ENCODE results near the gene COX15.
A peak's percentile ranks its signal among the peaks of the same experiment; 100 is the strongest.

The COX15 gene

DNA sequence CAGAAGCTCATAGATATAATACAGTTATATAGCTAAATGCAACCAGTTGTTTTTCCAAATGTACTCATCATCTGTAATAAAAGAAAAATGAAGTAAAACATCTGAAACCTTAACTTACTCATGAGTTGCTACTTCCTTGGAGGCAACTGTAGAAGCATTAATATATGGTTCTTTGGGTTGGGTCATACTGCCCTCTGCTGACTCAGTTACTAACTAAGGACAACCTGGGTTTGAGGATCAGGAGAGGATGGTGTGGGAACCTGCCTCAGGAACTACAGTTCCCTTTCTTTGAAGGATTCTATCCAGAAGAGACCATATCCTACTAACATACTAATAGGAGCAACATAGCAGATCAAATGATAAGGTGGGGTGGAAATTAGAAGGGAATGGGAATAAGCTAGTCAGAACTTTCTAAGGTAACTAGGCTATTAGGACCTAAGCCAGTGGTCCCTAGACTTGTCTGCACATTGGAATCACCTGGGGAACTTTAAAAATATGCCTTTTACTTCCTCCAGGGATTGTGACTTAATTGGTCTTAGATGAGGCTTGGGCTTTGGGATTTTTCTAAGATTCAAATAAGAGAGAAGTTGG, 20.7 kb downstream of the COX15 start:
- Mint-ChIP-seq H3K4me3 (no peak overlapping the region), H3K36me3 (ENCODE audit: low read depth) (peaks cover 50% of the 10 kb centered on the region), H3K27ac (no peak overlapping the region), H3K27me3 (no peaks in the 10 kb centered on the region), H3K4me1 (ENCODE audit: low read depth) (peaks cover 12% of the 10 kb centered on the region), H3K9me3 (no peaks in the 10 kb centered on the region)

DNA sequence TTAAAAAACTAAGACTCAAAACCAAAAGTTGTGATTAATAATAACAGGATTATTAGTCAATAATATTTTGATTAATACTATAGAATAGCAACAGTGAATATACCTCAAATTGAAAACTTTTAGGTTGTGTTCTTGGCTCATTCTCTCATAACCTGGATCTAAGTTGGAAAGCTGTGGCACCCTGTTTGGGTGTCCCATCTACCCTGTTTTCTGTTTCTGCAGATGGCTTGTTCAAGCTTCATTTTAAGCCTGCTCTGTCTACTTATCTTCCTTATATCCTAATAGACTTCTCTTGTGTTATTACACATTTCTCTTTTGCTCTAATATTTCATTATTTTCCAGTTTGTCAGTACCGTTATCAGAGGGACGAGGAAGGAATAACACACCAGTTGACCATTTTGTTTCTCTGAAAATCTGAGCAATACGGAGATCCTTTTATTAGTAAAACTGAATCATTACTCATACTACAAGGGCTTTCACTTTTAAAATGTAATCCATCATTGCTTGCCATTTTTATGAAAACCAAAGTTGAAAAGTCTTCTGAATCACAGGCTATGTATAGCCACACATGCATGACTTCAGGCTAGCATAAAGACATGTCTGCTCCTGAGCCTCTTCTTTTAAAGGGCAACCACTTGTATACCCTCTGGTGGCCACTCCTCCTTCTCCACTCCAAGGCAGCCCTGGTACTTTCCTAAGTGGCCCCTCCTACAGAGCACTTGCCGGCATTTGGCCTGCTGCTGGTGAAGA, 22.3 kb downstream of the COX15 start:
- Mint-ChIP-seq H3K4me1 (ENCODE audit: low read depth) (peaks cover 12% of the 10 kb centered on the region), H3K27ac (peak overlapping the region; percentile 79), H3K36me3 (ENCODE audit: low read depth) (peaks cover 51% of the 10 kb centered on the region), H3K9me3 (no peaks in the 10 kb centered on the region), H3K27me3 (no peaks in the 10 kb centered on the region), H3K4me3 (no peak overlapping the region)

DNA sequence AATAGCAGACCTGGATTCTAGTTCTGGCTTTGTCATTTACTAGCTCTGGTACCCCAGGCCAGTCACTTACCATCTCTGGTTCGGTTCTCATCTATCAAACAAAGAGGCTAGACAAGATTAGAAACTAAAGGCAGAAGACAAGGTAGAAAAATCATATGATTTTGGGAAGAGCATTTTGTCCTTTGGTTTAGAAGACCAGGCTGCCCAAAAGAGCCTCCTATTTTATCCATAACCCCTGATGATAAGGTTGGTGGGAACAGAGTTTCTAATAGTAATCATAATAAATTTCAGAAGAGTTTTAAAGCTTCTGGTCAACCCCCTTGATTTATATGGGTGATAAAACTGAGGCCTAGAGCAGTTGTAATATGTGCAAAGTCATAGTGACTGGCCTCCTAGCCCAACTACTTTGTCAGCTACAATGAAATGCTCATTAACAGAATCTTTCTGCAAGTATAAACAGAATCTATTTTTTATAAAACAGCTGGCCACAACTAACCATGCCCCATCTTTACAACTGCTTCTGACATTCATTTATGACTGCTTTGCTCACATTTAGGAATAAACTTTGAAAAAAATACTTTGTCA, 23.4 kb downstream of the COX15 start:
- Mint-ChIP-seq H3K9me3 (no peaks in the 10 kb centered on the region), H3K27ac (no peak overlapping the region), H3K4me3 (no peak overlapping the region), H3K36me3 (ENCODE audit: low read depth) (peaks cover 52% of the 10 kb centered on the region), H3K4me1 (ENCODE audit: low read depth) (peaks cover 12% of the 10 kb centered on the region), H3K27me3 (no peaks in the 10 kb centered on the region)

DNA sequence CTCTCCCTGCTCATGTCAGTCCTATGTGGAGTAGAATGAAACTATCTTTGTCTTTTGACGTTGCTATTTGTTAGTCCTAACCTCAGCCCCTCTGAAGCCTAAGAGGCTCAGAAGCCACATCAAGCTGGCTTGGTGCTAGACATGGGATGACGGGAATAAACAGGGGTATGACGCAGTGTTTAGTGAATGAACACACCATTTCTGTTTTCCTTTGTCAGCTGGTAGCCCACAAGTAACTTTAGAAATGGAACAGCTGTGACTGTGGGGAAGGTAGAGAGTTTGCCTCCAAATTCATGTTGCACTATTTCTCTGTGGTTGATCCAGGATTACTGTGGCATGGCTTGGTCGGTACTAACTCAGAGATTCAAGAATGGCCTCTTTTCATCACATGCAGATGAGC, 31.3 kb downstream of the COX15 start:
- Mint-ChIP-seq H3K36me3 (ENCODE audit: low read depth) (peaks cover 69% of the 10 kb centered on the region), H3K27me3 (no peaks in the 10 kb centered on the region)

DNA sequence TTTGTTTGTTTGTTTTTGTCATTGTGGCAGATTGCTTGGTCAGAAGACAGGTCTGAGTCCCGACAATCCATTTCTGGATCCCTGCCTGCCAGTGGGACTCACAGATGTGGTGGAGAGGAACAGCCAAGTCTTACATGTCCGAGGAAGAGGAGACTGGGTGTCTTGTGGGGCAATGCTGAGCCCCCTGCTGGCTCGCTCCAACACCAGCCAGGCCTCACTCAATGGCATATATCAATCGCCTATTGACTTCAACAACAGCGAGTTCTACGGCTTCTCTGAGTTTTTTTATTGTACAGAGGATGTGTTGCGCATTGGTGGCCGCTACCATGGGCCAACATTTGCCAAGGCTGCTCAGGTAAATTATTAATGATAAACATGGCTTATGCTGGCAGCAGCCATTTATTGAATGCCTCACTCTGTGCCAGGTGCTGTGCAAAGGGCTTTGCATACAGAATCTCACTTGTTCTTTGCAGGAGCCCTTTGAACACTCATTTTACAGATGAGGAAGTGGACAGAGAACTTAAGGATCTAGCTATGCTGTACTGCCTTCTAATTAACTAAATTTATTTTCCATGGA, 33.3 kb downstream of the COX15 start:
- peaks cover 57% of the 10 kb centered on the region for H3K36me3 Mint-ChIP-seq (ENCODE audit: low read depth)
- no peaks in the 10 kb centered on the region for H3K4me1 Mint-ChIP-seq (ENCODE audit: low read depth)
- H3K4me3 Mint-ChIP-seq, result no peak overlapping the region
- peak overlapping the region; percentile 4 for H3K27ac Mint-ChIP-seq
- no peaks in the 10 kb centered on the region for H3K27me3 Mint-ChIP-seq
- H3K9me3 Mint-ChIP-seq, result no peaks in the 10 kb centered on the region

More for the DNA sequence above, 31.3 kb downstream of the COX15 start:
- Mint-ChIP-seq H3K9me3 (no peaks in the 10 kb centered on the region), H3K4me3 (no peak overlapping the region), H3K4me1 (ENCODE audit: low read depth) (no peaks in the 10 kb centered on the region), H3K27ac (no peak overlapping the region)

DNA sequence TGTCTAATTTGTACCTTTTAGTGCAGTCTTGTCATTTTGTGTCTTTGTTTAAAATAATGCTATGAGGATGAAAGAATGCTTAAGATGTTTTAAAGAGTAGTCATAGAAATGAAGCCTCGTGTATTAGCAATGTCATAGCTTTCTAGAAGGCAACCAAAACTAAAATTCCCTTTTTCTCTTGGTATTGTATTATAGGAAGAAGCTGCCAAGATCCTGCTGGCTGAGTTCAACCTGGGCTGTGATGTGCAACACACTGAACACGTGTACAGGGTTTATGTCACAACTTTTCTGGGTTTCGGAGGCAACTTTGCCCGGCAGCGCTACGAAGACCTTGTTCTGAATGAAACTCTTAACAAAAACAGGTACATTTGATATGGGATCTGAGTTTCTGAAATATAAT, 36.2 kb downstream of the COX15 start:
- peaks cover 58% of the 10 kb centered on the region for H3K36me3 Mint-ChIP-seq (ENCODE audit: low read depth)
- H3K27me3 Mint-ChIP-seq, result no peaks in the 10 kb centered on the region
- H3K4me3 Mint-ChIP-seq, result no peak overlapping the region
- no peaks in the 10 kb centered on the region for H3K9me3 Mint-ChIP-seq
- no peak overlapping the region for H3K27ac Mint-ChIP-seq
- no peaks in the 10 kb centered on the region for H3K4me1 Mint-ChIP-seq (ENCODE audit: low read depth)

DNA sequence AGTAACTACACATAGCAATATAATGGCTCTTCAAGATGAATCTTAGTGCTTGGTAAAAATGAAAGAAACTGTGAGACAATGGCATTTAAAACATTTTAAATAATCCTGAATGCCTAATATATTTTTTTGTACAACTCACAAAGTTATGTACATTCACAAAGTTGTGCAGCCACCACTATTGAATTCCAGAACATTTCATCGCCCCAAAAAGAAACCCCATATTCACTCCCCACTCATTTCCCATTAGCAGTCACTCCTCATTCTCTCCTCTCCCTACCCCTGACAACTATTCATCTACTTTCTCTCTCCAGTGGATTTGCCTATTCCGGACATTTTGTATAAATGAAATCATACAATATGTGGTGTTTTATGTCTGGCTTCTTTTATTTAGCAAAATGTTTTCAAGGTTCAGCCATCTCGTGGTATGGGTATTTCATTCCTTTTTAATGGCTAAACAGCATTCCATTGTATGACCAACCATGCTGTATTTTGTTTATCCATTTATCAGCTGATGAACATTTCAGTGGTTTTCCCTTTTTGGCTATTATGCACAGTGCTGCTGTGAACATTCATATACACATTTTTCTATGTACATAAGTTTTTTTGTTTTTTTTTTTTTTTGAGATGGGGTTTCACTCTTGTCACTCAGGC, 37.9 kb downstream of the COX15 start:
- peaks cover 54% of the 10 kb centered on the region for H3K36me3 Mint-ChIP-seq (ENCODE audit: low read depth)
- H3K9me3 Mint-ChIP-seq, result no peaks in the 10 kb centered on the region
- H3K27me3 Mint-ChIP-seq, result no peaks in the 10 kb centered on the region
- no peak overlapping the region for H3K27ac Mint-ChIP-seq
- no peak overlapping the region for H3K4me3 Mint-ChIP-seq
- no peaks in the 10 kb centered on the region for H3K4me1 Mint-ChIP-seq (ENCODE audit: low read depth)

DNA sequence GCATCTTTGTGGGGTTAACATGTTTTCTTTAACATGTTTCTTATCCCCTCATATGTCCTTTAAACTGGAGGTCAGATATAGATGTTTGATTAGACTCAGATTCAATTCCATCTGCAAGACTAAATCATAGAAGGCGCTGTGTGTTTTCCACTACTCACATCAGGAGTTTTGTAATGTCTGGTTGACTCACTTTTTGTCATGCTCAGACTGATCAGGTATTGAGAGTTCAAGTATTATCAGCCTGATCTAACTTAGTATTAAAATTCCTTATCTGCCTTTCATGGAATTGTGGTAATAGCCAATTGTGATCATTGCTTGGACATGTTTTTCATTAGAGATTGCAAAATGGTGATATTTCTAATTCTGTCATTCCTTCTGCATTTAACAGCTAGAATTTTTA, 42.5 kb downstream of the COX15 start:
- no peak overlapping the region for H3K4me3 Mint-ChIP-seq
- H3K27ac Mint-ChIP-seq, result no peak overlapping the region
- H3K9me3 Mint-ChIP-seq, result no peaks in the 10 kb centered on the region
- H3K36me3 Mint-ChIP-seq (ENCODE audit: low read depth), result peaks cover 39% of the 10 kb centered on the region
- peaks cover 8% of the 10 kb centered on the region for H3K4me1 Mint-ChIP-seq (ENCODE audit: low read depth)
- H3K27me3 Mint-ChIP-seq, result no peaks in the 10 kb centered on the region

DNA sequence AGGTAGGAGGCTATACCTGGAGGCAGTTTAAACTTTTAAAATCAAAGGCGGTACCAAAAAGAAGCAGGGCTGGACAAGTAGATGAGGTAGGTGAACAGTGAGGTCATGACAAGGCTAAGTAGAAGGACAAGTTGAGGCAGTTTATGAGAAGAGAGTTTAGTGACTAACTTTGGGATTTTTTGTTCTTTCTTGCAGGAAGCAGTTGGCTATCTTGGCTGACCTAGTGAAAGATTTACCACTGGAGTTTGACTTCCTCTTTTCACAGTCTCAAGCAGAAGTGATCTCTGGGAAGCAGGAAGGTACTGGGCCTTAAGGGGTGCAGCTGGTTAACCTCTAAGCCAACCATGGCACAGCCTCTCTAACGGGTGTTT, 46.3 kb downstream of the COX15 start:
- Mint-ChIP-seq H3K9me3 (no peaks in the 10 kb centered on the region), H3K27ac (peak overlapping the region; percentile 14), H3K4me1 (ENCODE audit: low read depth) (peaks cover 8% of the 10 kb centered on the region), H3K27me3 (no peaks in the 10 kb centered on the region), H3K4me3 (no peak overlapping the region), H3K36me3 (ENCODE audit: low read depth) (peaks cover 33% of the 10 kb centered on the region)

DNA sequence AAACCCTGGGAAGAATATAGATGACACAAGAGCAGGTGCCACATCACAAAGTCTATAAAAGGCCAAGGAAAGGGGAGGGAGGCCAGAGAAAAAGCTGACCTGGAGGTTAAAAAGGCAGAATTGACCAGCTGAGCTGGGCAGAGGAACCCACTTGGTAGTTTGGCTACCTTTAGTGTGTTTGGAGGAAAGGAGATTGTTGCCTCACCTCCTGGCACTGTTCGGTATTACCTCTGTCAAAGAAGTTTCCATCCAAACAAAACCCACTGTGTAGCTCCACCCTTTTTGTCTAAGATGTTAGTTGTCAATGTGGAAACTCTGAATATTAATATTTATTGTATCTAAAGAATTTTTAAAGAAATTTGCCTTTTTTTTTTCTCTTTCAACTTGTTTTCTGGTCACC, 49.2 kb downstream of the COX15 start:
- no peak overlapping the region for H3K27ac Mint-ChIP-seq
- no peaks in the 10 kb centered on the region for H3K9me3 Mint-ChIP-seq
- H3K27me3 Mint-ChIP-seq, result no peaks in the 10 kb centered on the region
- H3K4me3 Mint-ChIP-seq, result no peak overlapping the region
- peaks cover 8% of the 10 kb centered on the region for H3K4me1 Mint-ChIP-seq (ENCODE audit: low read depth)
- H3K36me3 Mint-ChIP-seq (ENCODE audit: low read depth), result peaks cover 32% of the 10 kb centered on the region
